ENCODE data around the gene SORCS2.

Gene SORCS2

GRCh38 chr4:7607156-7607910, 415.0 kb downstream of the SORCS2 start:
- DNase-seq: no peak

- DNase-seq: no peak
Measured at GRCh38 chr4:7608046-7608445, 415.7 kb downstream of the SORCS2 start.

GRCh38 chr4:7609316-7609715, 417.0 kb downstream of the SORCS2 start:
- no peak for DNase-seq

- DNase-seq: no peak
Measured at GRCh38 chr4:7610022-7610670, 417.8 kb downstream of the SORCS2 start.

GRCh38 chr4:7610841-7611240, 418.5 kb downstream of the SORCS2 start:
- no peak for DNase-seq

GRCh38 chr4:7612311-7612897, 420.1 kb downstream of the SORCS2 start:
- DNase-seq: no peak

- DNase-seq: no peak
Measured at GRCh38 chr4:7614350-7614949, 422.1 kb downstream of the SORCS2 start.

- no peak for DNase-seq
Measured at GRCh38 chr4:7616193-7616592, 423.9 kb downstream of the SORCS2 start.

GRCh38 chr4:7618361-7618760, 426.0 kb downstream of the SORCS2 start:
- no peak for DNase-seq

GRCh38 chr4:7620086-7620813, 427.9 kb downstream of the SORCS2 start:
- DNase-seq: no peak

GRCh38 chr4:7620814-7621176, 428.5 kb downstream of the SORCS2 start:
- no peak for DNase-seq

GRCh38 chr4:7621252-7622035, 429.1 kb downstream of the SORCS2 start:
- DNase-seq: no peak

- DNase-seq: no peak
Measured at GRCh38 chr4:7622371-7622770, 430.0 kb downstream of the SORCS2 start.

- DNase-seq: no peak
Measured at GRCh38 chr4:7623468-7623867, 431.1 kb downstream of the SORCS2 start.

- DNase-seq: no peak
Measured at GRCh38 chr4:7624396-7624980, 432.1 kb downstream of the SORCS2 start.

- DNase-seq: no peak
Measured at GRCh38 chr4:7625071-7625470, 432.7 kb downstream of the SORCS2 start.

GRCh38 chr4:7626531-7626930, 434.2 kb downstream of the SORCS2 start:
- DNase-seq: no peak

GRCh38 chr4:7627251-7628250, 435.2 kb downstream of the SORCS2 start:
- no peak for DNase-seq

GRCh38 chr4:7628432-7628831, 436.1 kb downstream of the SORCS2 start:
- no peak for DNase-seq

- DNase-seq: no peak
Measured at GRCh38 chr4:7629501-7630254, 437.3 kb downstream of the SORCS2 start.

Measured in left hindlimb (tissue), 1 donor.